Limb (tissue), 2 donors: Measurements from ENCODE around the gene SLC51B.
"Not testable (repeated sequence)": the region's sequence is repeated elsewhere in the genome, so short reads cannot be mapped to it uniquely, and the experiment has no call there.

ENCODE experiments used
- DNase-seq, 2 donors: peaks; one replicate each; pipeline ENCODE4 v3.0.0-alpha.2; 2016; ENCODE audit errors: extremely low spot score in 2 of 2

Gene SLC51B

GRCh38 chr15:65099336-65099735 lies 54.1 kb downstream of the SLC51B start:
- DNase-seq, result peak in 1 of 2 donors; percentile 22

GRCh38 chr15:65099801-65100200 lies 54.6 kb downstream of the SLC51B start:
- DNase-seq, result not testable (repeated sequence)

- no peak for DNase-seq
Observed at GRCh38 chr15:65100442-65100841, 55.3 kb downstream of the SLC51B start.

GRCh38 chr15:65101411-65101890 lies 56.3 kb downstream of the SLC51B start:
- DNase-seq, result peak; percentile 71 to 89

- peak in 1 of 2 donors; percentile 42 for DNase-seq
Observed at GRCh38 chr15:65101891-65102708, 56.9 kb downstream of the SLC51B start.

- no peak for DNase-seq
Observed at GRCh38 chr15:65102912-65103311, 57.7 kb downstream of the SLC51B start.
